H1 (cell line): ENCODE data around the gene UBL4B.

Source experiments
- CHD7 ChIP-seq: fragments of 300-600 bp; sonication (generic); IDR thresholded peaks from 2 replicates; pipeline ENCODE4 v1.7.1; 2012; ENCODE audit warnings: low read length, moderate library complexity, mild to moderate bottlenecking, inconsistent platforms; ENCODE audit not compliant: insufficient replicate concordance
- CTCF ChIP-seq, 3 experiments: IDR thresholded peaks; 1 replicate in 2 of 3; 2 replicates in 1 of 3; pipeline versions ENCODE4 v1.5.1 to v1.6.1; 2011; ENCODE audit warnings: low read length in 3 of 3, mild to moderate bottlenecking in 3 of 3, inconsistent platforms in 2 of 3, low read depth in 1 of 3, moderate library complexity in 1 of 3; ENCODE audit not compliant: insufficient read depth in 1 of 3; ENCODE audit errors: control extremely low read depth in 1 of 3
- GTF2F1 ChIP-seq: IDR thresholded peaks from 2 replicates; pipeline ENCODE4 v1.6.1; 2012; ENCODE audit warnings: low read depth, low read length, improper control_type of control experiment, borderline replicate concordance
- KDM5A ChIP-seq: fragments of 200-600 bp; IDR thresholded peaks from 2 replicates; pipeline ENCODE4 v1.7.1; 2012; ENCODE audit warnings: mild to moderate bottlenecking, low read length, inconsistent platforms, mixed read lengths
- NRF1 ChIP-seq: IDR thresholded peaks from 2 replicates; pipeline ENCODE4 v1.6.1; 2011; ENCODE audit warnings: mild to moderate bottlenecking, low read depth, low read length, improper control_type of control experiment
- RAD21 ChIP-seq, 2 experiments: IDR thresholded peaks in 1 of 2; conservative IDR thresholded peaks in 1 of 2; 2 replicates each; pipeline ENCODE4 v1.6.1; 2011; ENCODE audit warnings: low read depth in 2 of 2, low read length in 2 of 2, improper control_type of control experiment in 1 of 2, inconsistent platforms in 1 of 2, mild to moderate bottlenecking in 1 of 2, moderate library complexity in 1 of 2

GRCh38 chr1:110112143-110112542 is at the start of gene UBL4B:
- TF ChIP-seq RAD21 (IDR thresholded peaks at IDR 0.05 in 1 of 2, conservative IDR thresholded peaks at IDR 0.05 in 1 of 2; ENCODE audit: low read depth in 2 of 2, low read length in 2 of 2) (no peak), NRF1 (no peak), CHD7 (no peak), CTCF (IDR thresholded peaks at IDR 0.05; ENCODE audit: control extremely low read depth in 1 of 3, insufficient read depth in 1 of 3, low read depth in 1 of 3, low read length in 3 of 3) (no peak), KDM5A (no peak), GTF2F1 (no peak)
